Testis (tissue), 2 donors: ENCODE data around the gene P2RY14.

Experiments
- CTCF ChIP-seq, 3 experiments: fragments of 450-650 bp in 2 of 3; fragments of 200-600 bp in 1 of 3; sonication (generic) in 1 of 3; IDR thresholded peaks; one replicate each; pipeline ENCODE4 v1.5.1; 2016 to 2019; ENCODE audit warnings: antibody characterized with exemption in 3 of 3, mild to moderate bottlenecking in 2 of 3, moderate library complexity in 1 of 3
- POLR2A ChIP-seq: fragments of 450-650 bp; IDR thresholded peaks from one replicate; pipeline ENCODE4 v1.6.1; 2017; ENCODE audit warnings: antibody characterized with exemption, mild to moderate bottlenecking, moderate library complexity

- no peak for TF ChIP-seq POLR2A
- no peak for TF ChIP-seq CTCF (IDR thresholded peaks at IDR 0.05)
These were observed 34.6 kb upstream of the P2RY14 start for GRCh38 chr3:151312972-151313371.
